Measurements from ENCODE around the gene FRMD7.
"Not testable (repeated sequence)": the region's sequence is repeated elsewhere in the genome, so short reads cannot be mapped to it uniquely, and the experiment has no call there.

The FRMD7 gene, protein sequence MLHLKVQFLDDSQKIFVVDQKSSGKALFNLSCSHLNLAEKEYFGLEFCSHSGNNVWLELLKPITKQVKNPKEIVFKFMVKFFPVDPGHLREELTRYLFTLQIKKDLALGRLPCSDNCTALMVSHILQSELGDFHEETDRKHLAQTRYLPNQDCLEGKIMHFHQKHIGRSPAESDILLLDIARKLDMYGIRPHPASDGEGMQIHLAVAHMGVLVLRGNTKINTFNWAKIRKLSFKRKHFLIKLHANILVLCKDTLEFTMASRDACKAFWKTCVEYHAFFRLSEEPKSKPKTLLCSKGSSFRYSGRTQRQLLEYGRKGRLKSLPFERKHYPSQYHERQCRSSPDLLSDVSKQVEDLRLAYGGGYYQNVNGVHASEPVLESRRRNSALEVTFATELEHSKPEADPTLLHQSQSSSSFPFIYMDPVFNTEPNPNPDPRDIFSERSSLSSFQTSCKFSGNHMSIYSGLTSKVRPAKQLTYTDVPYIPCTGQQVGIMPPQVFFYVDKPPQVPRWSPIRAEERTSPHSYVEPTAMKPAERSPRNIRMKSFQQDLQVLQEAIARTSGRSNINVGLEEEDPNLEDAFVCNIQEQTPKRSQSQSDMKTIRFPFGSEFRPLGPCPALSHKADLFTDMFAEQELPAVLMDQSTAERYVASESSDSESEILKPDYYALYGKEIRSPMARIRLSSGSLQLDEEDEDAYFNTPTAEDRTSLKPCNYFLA

DNA sequence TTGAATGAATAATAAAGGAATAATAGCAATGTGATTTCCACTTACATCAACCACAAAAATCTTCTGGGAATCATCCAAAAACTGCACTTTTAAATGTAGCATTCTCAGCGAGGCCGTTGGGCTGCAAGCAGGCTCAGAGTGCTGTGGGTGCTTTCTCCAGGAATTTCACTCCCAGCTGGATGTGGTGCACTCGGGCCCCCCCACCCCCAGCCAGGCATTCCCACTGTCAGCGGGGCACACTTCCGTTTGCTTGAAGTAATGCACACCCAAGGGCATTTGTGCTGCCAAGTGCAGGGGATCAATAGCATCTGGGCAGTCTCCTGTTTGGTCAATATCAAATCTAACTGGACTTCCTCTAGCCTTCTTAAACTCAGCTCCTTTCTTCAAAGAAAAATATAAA, at the start of gene FRMD7:
Gene FRMD7, minus strand, starts transcription at position 278 of the 400 bp plus-strand sequence. Its CDS starts 176 bp downstream, at position 102.
- H3K4me2 ChIP-seq, result no peak within 1 kb of the TSS
- peaks cover 74% of the 10 kb centered on the region for H3K27me3 ChIP-seq
- no peak within 1 kb of the TSS for H3K27ac ChIP-seq
- no peaks in the 10 kb centered on the region; the same call in 1 of the 2 replicates for H4K20me1 ChIP-seq
- peaks cover 10% of the 10 kb centered on the region; the same call in 1 of the 2 replicates for H3K4me1 ChIP-seq
- H3K36me3 ChIP-seq, result no peaks in the 10 kb centered on the region
- TF ChIP-seq Cebpa-rat (IDR thresholded peaks at IDR 0.05), result no peak
- no peak within 1 kb of the TSS for H3K4me3 ChIP-seq
- no peaks in the 10 kb centered on the region for H3K9me3 ChIP-seq
- no peak within 1 kb of the TSS for H3K9ac ChIP-seq

DNA sequence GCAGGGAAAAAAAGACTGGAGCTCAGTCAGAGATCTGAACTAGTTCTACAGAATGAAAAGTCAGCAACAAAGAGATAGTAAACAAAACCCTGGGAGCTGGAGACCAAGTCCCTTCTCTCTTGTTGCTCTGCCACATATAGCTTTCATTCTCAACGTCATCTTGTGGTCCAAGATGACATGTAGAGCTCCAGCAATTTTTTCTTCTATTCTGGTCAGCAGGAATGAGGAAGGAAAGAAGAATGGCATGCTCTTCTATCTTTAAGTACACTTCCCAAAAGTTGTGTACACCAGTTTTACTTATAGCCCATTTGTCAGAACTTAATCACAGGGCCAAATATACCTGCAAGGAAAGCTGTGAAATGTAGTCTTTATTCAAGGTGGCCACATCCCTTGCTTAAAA, 45.8 kb upstream of the FRMD7 start:
- Histone ChIP-seq H3K9ac (no peak overlapping the region), H3K27ac (no peak overlapping the region), H3K9me3 (no peaks in the 10 kb centered on the region), H3K36me3 (no peaks in the 10 kb centered on the region), H3K27me3 (peaks cover 94% of the 10 kb centered on the region), H3K4me2 (no peak overlapping the region), H3K4me1 (peaks cover 10% of the 10 kb centered on the region), H3K4me3 (no peak overlapping the region), H4K20me1 (peaks cover 10% of the 10 kb centered on the region; the same call in 1 of the 2 replicates)
- no peak for TF ChIP-seq Cebpa-rat (IDR thresholded peaks at IDR 0.05)

DNA sequence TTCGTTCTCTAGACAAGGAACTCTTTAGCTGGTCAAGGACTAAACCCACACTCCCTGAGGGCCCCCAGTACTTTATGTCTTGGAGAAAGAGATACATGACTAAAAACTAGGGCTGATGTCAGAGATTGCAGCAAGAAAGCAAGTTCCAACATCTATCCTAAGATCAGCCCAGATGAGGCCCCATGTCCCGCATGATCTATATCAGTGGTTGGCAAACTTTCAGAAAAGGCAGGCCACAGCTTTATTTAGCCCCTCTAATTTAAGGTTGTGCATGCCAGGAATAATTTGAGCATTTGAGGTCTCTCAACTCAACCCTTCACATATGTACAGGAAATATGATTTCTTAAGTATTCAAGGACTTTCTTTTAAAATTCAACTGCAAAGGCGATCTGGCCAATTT, 44.1 kb upstream of the FRMD7 start:
- Histone ChIP-seq H3K4me2 (peak overlapping the region; percentile 36; the same call in 1 of the 2 replicates), H4K20me1 (peaks cover 10% of the 10 kb centered on the region; the same call in 1 of the 2 replicates)
- no peak for TF ChIP-seq Cebpa-rat (IDR thresholded peaks at IDR 0.05)

DNA sequence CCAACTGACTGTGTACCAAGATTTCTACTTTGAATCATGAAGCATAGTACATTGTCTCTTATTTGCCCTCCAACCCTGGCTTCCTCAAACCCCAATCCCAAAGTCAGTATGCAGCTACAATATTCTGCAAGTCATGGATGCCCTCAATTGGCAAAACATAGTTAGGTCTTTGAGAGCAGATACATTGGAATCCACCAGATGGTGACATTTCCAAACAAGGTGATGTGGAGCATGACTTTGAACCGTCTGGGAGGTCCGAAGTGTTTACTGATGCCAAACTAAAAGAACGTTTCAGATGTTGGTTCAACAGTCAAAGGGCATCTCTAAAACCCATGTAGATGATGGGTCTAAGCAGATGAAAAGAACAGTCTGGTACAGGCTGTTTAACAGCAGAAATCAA, 43.7 kb upstream of the FRMD7 start:
- H4K20me1 ChIP-seq, result peaks cover 10% of the 10 kb centered on the region; the same call in 1 of the 2 replicates
- no peak overlapping the region for H3K9ac ChIP-seq
- H3K27ac ChIP-seq, result no peak overlapping the region
- H3K36me3 ChIP-seq, result no peaks in the 10 kb centered on the region
- H3K4me3 ChIP-seq, result no peak overlapping the region
- H3K27me3 ChIP-seq, result peaks cover 95% of the 10 kb centered on the region
- peak overlapping the region; percentile 36; the same call in 1 of the 2 replicates for H3K4me2 ChIP-seq
- no peaks in the 10 kb centered on the region for H3K9me3 ChIP-seq
- H3K4me1 ChIP-seq, result peaks cover 10% of the 10 kb centered on the region
- TF ChIP-seq Cebpa-rat (IDR thresholded peaks at IDR 0.05), result no peak

More for the DNA sequence above, 44.1 kb upstream of the FRMD7 start:
- H3K9me3 ChIP-seq, result no peaks in the 10 kb centered on the region
- H3K4me3 ChIP-seq, result no peak overlapping the region
- H3K36me3 ChIP-seq, result no peaks in the 10 kb centered on the region
- no peak overlapping the region for H3K27ac ChIP-seq
- H3K27me3 ChIP-seq, result peaks cover 95% of the 10 kb centered on the region
- no peak overlapping the region for H3K9ac ChIP-seq
- H3K4me1 ChIP-seq, result peaks cover 10% of the 10 kb centered on the region

DNA sequence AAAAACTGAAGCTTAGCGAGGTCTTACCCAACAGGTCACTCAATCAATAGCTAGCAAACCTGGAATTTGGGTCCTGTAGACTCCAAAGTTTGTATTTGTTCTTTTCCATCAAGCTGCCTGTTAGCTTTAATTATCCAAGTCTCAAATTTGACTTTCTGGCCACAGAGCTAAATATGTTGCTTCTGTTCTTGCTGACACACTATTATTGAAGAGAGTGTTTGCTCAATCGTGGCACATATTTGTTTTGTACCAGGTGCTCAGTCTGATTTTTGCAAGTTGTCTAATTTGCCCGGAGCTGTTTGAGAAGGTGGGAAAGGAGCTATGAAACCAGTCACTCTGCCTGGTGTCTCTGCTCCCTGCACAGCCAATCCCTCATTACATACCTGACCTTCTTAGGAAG, 41.7 kb upstream of the FRMD7 start:
- Histone ChIP-seq H3K4me1 (peaks cover 10% of the 10 kb centered on the region), H3K9ac (no peak overlapping the region), H3K4me2 (no peak overlapping the region), H4K20me1 (no peaks in the 10 kb centered on the region; the same call in 1 of the 2 replicates), H3K27me3 (peaks cover 85% of the 10 kb centered on the region), H3K9me3 (peaks cover 8% of the 10 kb centered on the region), H3K36me3 (no peaks in the 10 kb centered on the region), H3K27ac (no peak overlapping the region), H3K4me3 (no peak overlapping the region)
- no peak for TF ChIP-seq Cebpa-rat (IDR thresholded peaks at IDR 0.05)

DNA sequence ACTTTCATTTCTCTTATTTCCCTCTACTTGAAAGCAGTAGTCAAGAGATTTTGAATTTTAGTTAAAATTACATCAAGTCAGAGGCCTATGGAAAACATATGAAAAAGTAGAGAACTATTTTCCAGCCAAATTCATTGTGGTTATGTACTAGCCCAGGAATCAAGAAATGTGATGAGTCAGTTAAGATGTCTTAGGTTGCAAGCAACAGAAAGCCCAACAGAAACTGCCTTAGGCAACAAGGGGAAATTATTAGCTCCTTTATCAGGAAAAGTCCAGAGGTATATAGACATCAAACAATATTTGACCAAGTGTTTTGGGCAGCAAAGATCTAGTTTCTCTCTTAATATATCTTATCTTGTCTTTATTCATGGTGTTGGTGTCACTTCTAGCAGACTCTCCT, 37.8 kb upstream of the FRMD7 start:
- no peak overlapping the region for H3K4me3 ChIP-seq
- no peak overlapping the region for H3K4me2 ChIP-seq
- H4K20me1 ChIP-seq, result no peaks in the 10 kb centered on the region
- H3K9ac ChIP-seq, result no peak overlapping the region
- no peaks in the 10 kb centered on the region for H3K36me3 ChIP-seq
- H3K27me3 ChIP-seq, result peaks cover 59% of the 10 kb centered on the region
- no peak for TF ChIP-seq Cebpa-rat (IDR thresholded peaks at IDR 0.05)
- peaks cover 30% of the 10 kb centered on the region for H3K9me3 ChIP-seq
- H3K27ac ChIP-seq, result no peak overlapping the region
- no peaks in the 10 kb centered on the region for H3K4me1 ChIP-seq

DNA sequence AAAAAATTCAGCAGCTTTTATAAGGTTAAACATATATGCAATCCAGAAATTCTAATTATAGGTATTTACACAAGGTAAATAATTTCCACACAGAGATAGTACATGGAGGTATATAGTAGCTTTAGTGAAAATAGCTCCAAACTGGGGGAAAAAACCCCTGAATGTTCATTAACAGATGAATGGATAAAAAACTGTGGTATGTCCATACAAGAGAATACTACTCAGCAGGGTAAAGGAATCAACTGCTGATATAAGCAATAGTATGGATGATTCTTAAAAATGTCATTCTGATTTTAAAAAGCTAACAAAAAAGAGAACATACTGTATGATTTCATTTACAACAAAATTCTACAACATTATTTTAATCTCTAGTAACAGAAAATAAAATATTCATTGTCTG, 37.2 kb upstream of the FRMD7 start:
- Histone ChIP-seq H3K27me3 (peaks cover 52% of the 10 kb centered on the region), H3K27ac (no peak overlapping the region), H3K4me2 (no peak overlapping the region), H3K4me1 (no peaks in the 10 kb centered on the region), H3K9ac (no peak overlapping the region), H4K20me1 (no peaks in the 10 kb centered on the region), H3K4me3 (no peak overlapping the region), H3K36me3 (no peaks in the 10 kb centered on the region), H3K9me3 (peaks cover 30% of the 10 kb centered on the region)
- no peak for TF ChIP-seq Cebpa-rat (IDR thresholded peaks at IDR 0.05)

DNA sequence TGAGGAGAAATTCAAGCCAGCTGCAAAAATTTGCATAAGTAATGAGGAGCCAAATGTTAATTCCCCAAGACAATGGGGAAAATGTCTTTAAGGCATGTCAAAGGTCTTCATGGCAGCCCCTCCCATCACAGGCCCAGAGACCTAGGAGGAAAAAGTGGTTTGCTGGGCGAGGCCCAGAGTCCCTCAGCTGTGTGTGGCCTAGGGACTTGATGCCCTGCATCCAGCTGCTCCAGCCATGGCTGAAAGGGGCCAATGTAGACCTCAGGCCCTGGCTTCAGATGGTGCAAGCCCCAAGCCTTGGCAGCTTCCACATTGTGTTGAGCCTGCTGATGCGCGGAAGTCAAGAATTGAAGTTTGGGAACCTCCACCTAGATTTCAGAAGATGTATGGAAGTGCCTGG, 35.3 kb upstream of the FRMD7 start:
- not testable (repeated sequence) for H3K36me3 ChIP-seq, H3K27ac ChIP-seq, H3K9ac ChIP-seq, H4K20me1 ChIP-seq, H3K4me2 ChIP-seq, H3K4me1 ChIP-seq, H3K4me3 ChIP-seq
- peaks cover 33% of the 10 kb centered on the region; the same call in 1 of the 2 replicates for H3K27me3 ChIP-seq
- H3K9me3 ChIP-seq, result peaks cover 30% of the 10 kb centered on the region

DNA sequence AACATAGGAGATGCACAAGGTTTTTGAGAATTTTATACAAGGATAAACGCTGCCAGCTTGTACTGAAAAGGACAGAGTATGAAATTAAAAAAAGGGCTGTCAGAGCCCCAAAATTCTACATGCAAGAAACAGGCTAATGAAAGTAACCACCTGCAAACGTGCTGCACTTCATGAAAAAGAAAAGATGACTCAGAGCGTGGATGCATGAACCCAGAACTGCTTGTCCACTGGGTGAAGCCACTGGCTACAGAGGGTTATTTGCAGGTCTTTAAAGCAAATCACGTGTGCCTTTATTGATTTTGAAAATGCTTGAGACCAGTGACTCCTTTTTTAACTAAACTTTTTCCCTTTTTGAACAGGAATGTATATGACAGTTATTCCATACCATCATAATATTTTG, 25.3 kb upstream of the FRMD7 start:
- Histone ChIP-seq H3K9ac (no peak overlapping the region), H3K27ac (no peak overlapping the region), H3K4me1 (no peaks in the 10 kb centered on the region), H3K4me2 (no peak overlapping the region), H3K9me3 (no peaks in the 10 kb centered on the region), H3K27me3 (peaks cover 45% of the 10 kb centered on the region), H3K4me3 (no peak overlapping the region), H3K36me3 (no peaks in the 10 kb centered on the region), H4K20me1 (no peaks in the 10 kb centered on the region; the same call in 1 of the 2 replicates)
- no peak for TF ChIP-seq Cebpa-rat (IDR thresholded peaks at IDR 0.05)

DNA sequence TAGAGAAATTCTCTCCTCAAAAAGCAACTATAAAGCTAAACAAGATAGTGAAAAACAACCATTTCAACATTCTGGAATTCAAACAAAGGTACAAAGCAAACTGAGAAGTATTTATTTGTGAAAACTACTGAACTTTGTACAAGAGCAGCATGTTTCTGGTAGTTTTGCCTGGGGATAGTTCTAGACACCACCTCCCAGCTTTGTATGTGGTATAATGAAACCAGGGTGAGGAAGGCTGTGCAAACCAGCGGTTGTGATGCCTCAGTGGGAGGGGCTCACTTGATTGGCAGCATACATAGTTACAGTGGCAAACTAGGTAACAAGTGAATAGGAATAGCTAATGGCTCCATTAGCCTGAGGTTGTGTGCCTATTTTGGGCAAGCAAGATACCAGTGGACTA, 18.6 kb upstream of the FRMD7 start:
- H3K27me3 ChIP-seq, result peaks cover 60% of the 10 kb centered on the region
- no peaks in the 10 kb centered on the region for H3K36me3 ChIP-seq
- H3K27ac ChIP-seq, result no peak overlapping the region
- no peak for TF ChIP-seq Cebpa-rat (IDR thresholded peaks at IDR 0.05)
- no peaks in the 10 kb centered on the region; the same call in 1 of the 2 replicates for H4K20me1 ChIP-seq
- no peak overlapping the region for H3K4me3 ChIP-seq
- H3K9me3 ChIP-seq, result no peaks in the 10 kb centered on the region
- H3K9ac ChIP-seq, result no peak overlapping the region
- no peak overlapping the region for H3K4me2 ChIP-seq
- no peaks in the 10 kb centered on the region for H3K4me1 ChIP-seq
